ENCODE data around the gene ACYP1.
"Not testable (repeated sequence)": the region's sequence is repeated elsewhere in the genome, so short reads cannot be mapped to it uniquely, and the experiment has no call there.

ACYP1 gene

GRCh38 chr14:75069811-75070145 lies 6.0 kb upstream of the ACYP1 start:
- peak overlapping the region in 4 of 5 donors; percentile 39 to 68 (median 62) for H3K4me3 ChIP-seq (ENCODE audit: low read depth in 1 of 5, low read length in 5 of 5)
- peak overlapping the region; percentile 81 for H3K27ac ChIP-seq (ENCODE audit: low read depth, low read length)
- no peaks in the 10 kb centered on the region for H3K9me3 ChIP-seq (ENCODE audit: control insufficient read depth in 5 of 5, low read length in 5 of 5)
- H3K4me1 ChIP-seq (ENCODE audit: control insufficient read depth in 5 of 5, insufficient read depth in 5 of 5, low read length in 5 of 5), result peaks cover 12 to 26% (median 23%) of the 10 kb centered on the region in 5 donors
- H3K9ac ChIP-seq (ENCODE audit: low read length in 5 of 5), result peak overlapping the region; percentile 38 to 75 (median 52)
- H3K27me3 ChIP-seq (ENCODE audit: control insufficient read depth in 5 of 5, insufficient read depth in 4 of 5, low read length in 5 of 5), result no peaks in the 10 kb centered on the region
- no peaks in the 10 kb centered on the region for H3K36me3 ChIP-seq (ENCODE audit: control insufficient read depth in 5 of 5, insufficient read depth in 5 of 5, low read length in 5 of 5)

GRCh38 chr14:75069121-75069810 lies 5.4 kb upstream of the ACYP1 start, which contains the start of gene ZC2HC1C:
ZC2HC1C (plus strand) TSS chr14:75069641; CDS start chr14:75070574, 933 bp downstream.
- Histone ChIP-seq H3K27ac (ENCODE audit: low read depth, low read length) (peak within 1 kb of the TSS; percentile 81), H3K4me3 (ENCODE audit: low read depth in 1 of 5, low read length in 5 of 5) (peak within 1 kb of the TSS; percentile 55 to 68 (median 65)), H3K9ac (ENCODE audit: low read length in 5 of 5) (peak within 1 kb of the TSS; percentile 38 to 75 (median 54)), H3K4me1 (ENCODE audit: control insufficient read depth in 5 of 5, insufficient read depth in 5 of 5, low read length in 5 of 5) (peaks cover 12 to 27% (median 25%) of the 10 kb centered on the region in 5 donors), H3K27me3 (ENCODE audit: control insufficient read depth in 5 of 5, insufficient read depth in 4 of 5, low read length in 5 of 5) (no peaks in the 10 kb centered on the region), H3K36me3 (ENCODE audit: control insufficient read depth in 5 of 5, insufficient read depth in 5 of 5, low read length in 5 of 5) (no peaks in the 10 kb centered on the region), H3K9me3 (ENCODE audit: control insufficient read depth in 5 of 5, low read length in 5 of 5) (no peaks in the 10 kb centered on the region)

GRCh38 chr14:75068294-75069120 lies 4.7 kb upstream of the ACYP1 start:
- H3K9me3 ChIP-seq (ENCODE audit: control insufficient read depth in 5 of 5, low read length in 5 of 5), result no peaks in the 10 kb centered on the region
- peak overlapping the region; percentile 4 to 75 (median 54) for H3K9ac ChIP-seq (ENCODE audit: low read length in 5 of 5)
- peak overlapping the region; percentile 55 to 68 (median 65) for H3K4me3 ChIP-seq (ENCODE audit: low read depth in 1 of 5, low read length in 5 of 5)
- peaks cover 12 to 33% (median 29%) of the 10 kb centered on the region in 5 donors for H3K4me1 ChIP-seq (ENCODE audit: control insufficient read depth in 5 of 5, insufficient read depth in 5 of 5, low read length in 5 of 5)
- H3K27ac ChIP-seq (ENCODE audit: low read depth, low read length), result peak overlapping the region; percentile 81
- no peaks in the 10 kb centered on the region for H3K36me3 ChIP-seq (ENCODE audit: control insufficient read depth in 5 of 5, insufficient read depth in 5 of 5, low read length in 5 of 5)
- H3K27me3 ChIP-seq (ENCODE audit: control insufficient read depth in 5 of 5, insufficient read depth in 4 of 5, low read length in 5 of 5), result no peaks in the 10 kb centered on the region

- not testable (repeated sequence) for H3K9me3 ChIP-seq (ENCODE audit: control insufficient read depth in 5 of 5, low read length in 5 of 5); H3K36me3 ChIP-seq (ENCODE audit: control insufficient read depth in 5 of 5, insufficient read depth in 5 of 5, low read length in 5 of 5); H3K27me3 ChIP-seq (ENCODE audit: control insufficient read depth in 5 of 5, insufficient read depth in 4 of 5, low read length in 5 of 5); H3K27ac ChIP-seq (ENCODE audit: low read depth, low read length); H3K9ac ChIP-seq (ENCODE audit: low read length in 5 of 5)
- Histone ChIP-seq H3K4me1 (ENCODE audit: control insufficient read depth in 5 of 5, insufficient read depth in 5 of 5, low read length in 5 of 5) (peaks cover 12 to 39% (median 36%) of the 10 kb centered on the region in 5 donors), H3K4me3 (ENCODE audit: low read depth in 1 of 5, low read length in 5 of 5) (peak overlapping the region in 1 of 5 donors; percentile 65)
Measured at GRCh38 chr14:75067765-75068164, 3.9 kb upstream of the ACYP1 start.

GRCh38 chr14:75067212-75067611 lies 3.4 kb upstream of the ACYP1 start:
- Histone ChIP-seq H3K4me1 (ENCODE audit: control insufficient read depth in 5 of 5, insufficient read depth in 5 of 5, low read length in 5 of 5) (peaks cover 12 to 39% (median 37%) of the 10 kb centered on the region in 5 donors), H3K4me3 (ENCODE audit: low read depth in 1 of 5, low read length in 5 of 5) (no peak overlapping the region), H3K9me3 (ENCODE audit: control insufficient read depth in 5 of 5, low read length in 5 of 5) (no peaks in the 10 kb centered on the region), H3K9ac (ENCODE audit: low read length in 5 of 5) (no peak overlapping the region), H3K27me3 (ENCODE audit: control insufficient read depth in 5 of 5, insufficient read depth in 4 of 5, low read length in 5 of 5) (no peaks in the 10 kb centered on the region), H3K27ac (ENCODE audit: low read depth, low read length) (no peak overlapping the region), H3K36me3 (ENCODE audit: control insufficient read depth in 5 of 5, insufficient read depth in 5 of 5, low read length in 5 of 5) (no peaks in the 10 kb centered on the region)

- Histone ChIP-seq H3K9me3 (ENCODE audit: control insufficient read depth in 5 of 5, low read length in 5 of 5) (no peaks in the 10 kb centered on the region), H3K9ac (ENCODE audit: low read length in 5 of 5) (no peak overlapping the region), H3K27ac (ENCODE audit: low read depth, low read length) (no peak overlapping the region), H3K4me3 (ENCODE audit: low read depth in 1 of 5, low read length in 5 of 5) (no peak overlapping the region), H3K36me3 (ENCODE audit: control insufficient read depth in 5 of 5, insufficient read depth in 5 of 5, low read length in 5 of 5) (no peaks in the 10 kb centered on the region), H3K27me3 (ENCODE audit: control insufficient read depth in 5 of 5, insufficient read depth in 4 of 5, low read length in 5 of 5) (no peaks in the 10 kb centered on the region), H3K4me1 (ENCODE audit: control insufficient read depth in 5 of 5, insufficient read depth in 5 of 5, low read length in 5 of 5) (peaks cover 12 to 39% (median 37%) of the 10 kb centered on the region in 5 donors)
Measured at GRCh38 chr14:75066691-75067090, 2.9 kb upstream of the ACYP1 start.

- H3K4me1 ChIP-seq (ENCODE audit: control insufficient read depth in 5 of 5, insufficient read depth in 5 of 5, low read length in 5 of 5), result peaks cover 3 to 29% (median 25%) of the 10 kb centered on the region in 5 donors
- H3K9me3 ChIP-seq (ENCODE audit: control insufficient read depth in 5 of 5, low read length in 5 of 5), result no peaks in the 10 kb centered on the region
- peaks cover 0 to 4% (median 0%) of the 10 kb centered on the region in 5 donors for H3K36me3 ChIP-seq (ENCODE audit: control insufficient read depth in 5 of 5, insufficient read depth in 5 of 5, low read length in 5 of 5)
- peak overlapping the region in 2 of 5 donors; percentile 75 to 83 for H3K9ac ChIP-seq (ENCODE audit: low read length in 5 of 5)
- no peak overlapping the region for H3K27ac ChIP-seq (ENCODE audit: low read depth, low read length)
- no peaks in the 10 kb centered on the region for H3K27me3 ChIP-seq (ENCODE audit: control insufficient read depth in 5 of 5, insufficient read depth in 4 of 5, low read length in 5 of 5)
- peak overlapping the region; percentile 77 to 94 (median 93) for H3K4me3 ChIP-seq (ENCODE audit: low read depth in 1 of 5, low read length in 5 of 5)
Measured at GRCh38 chr14:75064205-75064567, 362 bp upstream of the ACYP1 start.

GRCh38 chr14:75063013-75063412 lies 811 bp downstream of the ACYP1 start:
- Histone ChIP-seq H3K36me3 (ENCODE audit: control insufficient read depth in 5 of 5, insufficient read depth in 5 of 5, low read length in 5 of 5) (peaks cover 0 to 4% (median 0%) of the 10 kb centered on the region in 5 donors), H3K4me3 (ENCODE audit: low read depth in 1 of 5, low read length in 5 of 5) (peak overlapping the region; percentile 87 to 95 (median 94)), H3K27me3 (ENCODE audit: control insufficient read depth in 5 of 5, insufficient read depth in 4 of 5, low read length in 5 of 5) (no peaks in the 10 kb centered on the region), H3K27ac (ENCODE audit: low read depth, low read length) (peak overlapping the region; percentile 55), H3K9ac (ENCODE audit: low read length in 5 of 5) (peak overlapping the region in 3 of 5 donors; percentile 48 to 78 (median 75)), H3K9me3 (ENCODE audit: control insufficient read depth in 5 of 5, low read length in 5 of 5) (no peaks in the 10 kb centered on the region), H3K4me1 (ENCODE audit: control insufficient read depth in 5 of 5, insufficient read depth in 5 of 5, low read length in 5 of 5) (peaks cover 0 to 21% (median 16%) of the 10 kb centered on the region in 5 donors)

- peaks cover 0 to 16% (median 13%) of the 10 kb centered on the region in 5 donors for H3K4me1 ChIP-seq (ENCODE audit: control insufficient read depth in 5 of 5, insufficient read depth in 5 of 5, low read length in 5 of 5)
- no peaks in the 10 kb centered on the region for H3K27me3 ChIP-seq (ENCODE audit: control insufficient read depth in 5 of 5, insufficient read depth in 4 of 5, low read length in 5 of 5)
- H3K27ac ChIP-seq (ENCODE audit: low read depth, low read length), result no peak overlapping the region
- H3K36me3 ChIP-seq (ENCODE audit: control insufficient read depth in 5 of 5, insufficient read depth in 5 of 5, low read length in 5 of 5), result peaks cover 0 to 4% (median 0%) of the 10 kb centered on the region in 5 donors
- H3K4me3 ChIP-seq (ENCODE audit: low read depth in 1 of 5, low read length in 5 of 5), result no peak overlapping the region
- H3K9ac ChIP-seq (ENCODE audit: low read length in 5 of 5), result no peak overlapping the region
- H3K9me3 ChIP-seq (ENCODE audit: control insufficient read depth in 5 of 5, low read length in 5 of 5), result no peaks in the 10 kb centered on the region
Measured at GRCh38 chr14:75060420-75060819, 3.4 kb downstream of the ACYP1 start.

- H3K36me3 ChIP-seq (ENCODE audit: control insufficient read depth in 5 of 5, insufficient read depth in 5 of 5, low read length in 5 of 5), result peaks cover 0 to 4% (median 0%) of the 10 kb centered on the region in 5 donors
- peaks cover 0 to 16% (median 13%) of the 10 kb centered on the region in 5 donors for H3K4me1 ChIP-seq (ENCODE audit: control insufficient read depth in 5 of 5, insufficient read depth in 5 of 5, low read length in 5 of 5)
- no peaks in the 10 kb centered on the region for H3K27me3 ChIP-seq (ENCODE audit: control insufficient read depth in 5 of 5, insufficient read depth in 4 of 5, low read length in 5 of 5)
- no peaks in the 10 kb centered on the region for H3K9me3 ChIP-seq (ENCODE audit: control insufficient read depth in 5 of 5, low read length in 5 of 5)
- no peak overlapping the region for H3K4me3 ChIP-seq (ENCODE audit: low read depth in 1 of 5, low read length in 5 of 5)
- H3K27ac ChIP-seq (ENCODE audit: low read depth, low read length), result no peak overlapping the region
- H3K9ac ChIP-seq (ENCODE audit: low read length in 5 of 5), result no peak overlapping the region
Measured at GRCh38 chr14:75059642-75060041, 4.2 kb downstream of the ACYP1 start.
